ENCODE results near the gene TEAD1.

DNA sequence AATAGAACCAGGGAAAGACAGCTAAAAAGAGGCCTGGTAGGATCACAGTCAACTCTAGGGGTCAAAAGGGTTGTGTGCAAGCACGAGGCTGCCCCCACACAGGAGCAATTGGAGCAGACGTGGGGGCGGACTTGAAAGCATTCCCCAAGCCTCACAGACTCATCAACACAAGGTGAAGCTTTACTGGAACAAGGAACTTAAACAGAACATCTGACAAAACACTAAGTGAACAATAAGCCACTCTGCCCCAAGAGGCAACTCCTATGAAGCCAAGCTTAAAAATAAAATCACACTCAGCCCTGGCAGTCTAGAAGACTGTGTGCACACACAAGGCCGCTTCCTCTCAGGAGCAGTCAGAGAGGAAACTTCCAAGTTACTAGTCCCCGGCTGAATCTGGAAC, 32.2 kb upstream of the TEAD1 start:
- TF ChIP-seq, protein P1, sequence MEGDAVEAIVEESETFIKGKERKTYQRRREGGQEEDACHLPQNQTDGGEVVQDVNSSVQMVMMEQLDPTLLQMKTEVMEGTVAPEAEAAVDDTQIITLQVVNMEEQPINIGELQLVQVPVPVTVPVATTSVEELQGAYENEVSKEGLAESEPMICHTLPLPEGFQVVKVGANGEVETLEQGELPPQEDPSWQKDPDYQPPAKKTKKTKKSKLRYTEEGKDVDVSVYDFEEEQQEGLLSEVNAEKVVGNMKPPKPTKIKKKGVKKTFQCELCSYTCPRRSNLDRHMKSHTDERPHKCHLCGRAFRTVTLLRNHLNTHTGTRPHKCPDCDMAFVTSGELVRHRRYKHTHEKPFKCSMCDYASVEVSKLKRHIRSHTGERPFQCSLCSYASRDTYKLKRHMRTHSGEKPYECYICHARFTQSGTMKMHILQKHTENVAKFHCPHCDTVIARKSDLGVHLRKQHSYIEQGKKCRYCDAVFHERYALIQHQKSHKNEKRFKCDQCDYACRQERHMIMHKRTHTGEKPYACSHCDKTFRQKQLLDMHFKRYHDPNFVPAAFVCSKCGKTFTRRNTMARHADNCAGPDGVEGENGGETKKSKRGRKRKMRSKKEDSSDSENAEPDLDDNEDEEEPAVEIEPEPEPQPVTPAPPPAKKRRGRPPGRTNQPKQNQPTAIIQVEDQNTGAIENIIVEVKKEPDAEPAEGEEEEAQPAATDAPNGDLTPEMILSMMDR (IDR thresholded peaks at IDR 0.05) = no peak
- no peak for TF ChIP-seq POLR2A (IDR thresholded peaks at IDR 0.05)
